Measurements from ENCODE around the gene NOC3L. TPM values are rescaled to one million over a fixed set of nuclear protein-coding genes. Genes with fewer than 3 reads are reported as not detected.

The NOC3L gene
- 13.8 and 18.5 TPM in 2 replicates for total RNA-seq

GRCh38 chr10:94362360-94363250 lies at the start of gene NOC3L:
Gene NOC3L, minus strand, starts transcription at chr10:94362939. Its CDS starts 101 bp downstream, at chr10:94362838.

GRCh38 chr10:94402204-94402842 lies 39.6 kb upstream of the NOC3L start, which contains the start of gene TBC1D12:
Gene TBC1D12, plus strand, starts transcription at chr10:94402541. Its CDS starts 73 bp downstream, at chr10:94402614.

Other genes starting within 250 kb of the NOC3L start
- 6.7 and 8.2 TPM in 2 replicates for gene TBC1D12, start 39.6 kb upstream of the NOC3L start, total RNA-seq
- gene HELLS, start 182.8 kb upstream of the NOC3L start, total RNA-seq: 30.3 and 44.2 TPM in 2 replicates